GM21381 (cell line): ENCODE data around the gene CNN1.
A peak's percentile ranks its signal among the peaks of the same experiment; 100 is the strongest.

ENCODE experiments used
- ATAC-seq: cut with Tn5 transposase; IDR thresholded peaks from one replicate; pipeline ENCODE4 v1.9.1; 2021; ENCODE audit warnings: mild to moderate bottlenecking, moderate library complexity; ENCODE audit not compliant: unreplicated experiment

Gene CNN1

DNA sequence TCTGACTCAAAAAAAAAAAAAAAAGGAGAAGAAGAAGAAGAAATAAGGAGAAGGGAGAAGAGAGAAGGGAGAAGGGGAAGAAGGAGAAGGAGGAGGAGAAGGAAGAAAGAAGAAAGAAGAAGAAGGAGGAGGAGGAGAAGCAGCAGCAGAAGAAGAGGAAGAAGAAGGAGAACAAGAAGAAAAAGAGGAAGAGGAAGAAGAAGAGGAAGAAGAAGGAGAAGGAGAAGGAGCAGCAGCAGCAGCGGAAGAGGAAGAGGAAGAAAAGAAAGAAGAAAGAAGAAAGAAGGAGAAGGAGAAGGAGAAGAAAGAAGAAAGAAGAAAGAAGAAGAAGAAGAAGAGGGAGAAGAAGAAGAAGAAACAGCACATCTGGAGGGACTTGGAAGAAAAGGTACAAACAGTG is 4.1 kb upstream of the CNN1 start:
- no peak for ATAC-seq

DNA sequence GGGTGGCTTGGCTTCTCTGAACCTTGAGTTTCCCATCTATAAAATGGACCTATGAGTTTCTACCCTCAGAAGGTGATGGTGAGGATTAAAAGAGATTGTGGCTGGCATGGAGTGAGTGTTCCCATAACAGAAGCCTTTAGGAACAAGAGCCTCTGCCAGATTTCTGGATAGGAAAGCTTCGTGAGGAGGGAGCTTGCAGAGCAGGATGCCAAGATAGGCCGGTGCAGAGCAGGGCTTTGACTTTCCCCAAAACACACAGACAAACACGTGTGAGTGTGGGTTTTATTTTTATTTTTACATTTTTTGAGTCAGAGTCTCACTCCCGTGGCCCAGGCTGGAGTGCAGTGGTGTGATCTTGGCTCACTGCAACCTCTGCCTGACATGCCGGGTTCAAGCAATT is 3.7 kb upstream of the CNN1 start:
- ATAC-seq, result no peak

DNA sequence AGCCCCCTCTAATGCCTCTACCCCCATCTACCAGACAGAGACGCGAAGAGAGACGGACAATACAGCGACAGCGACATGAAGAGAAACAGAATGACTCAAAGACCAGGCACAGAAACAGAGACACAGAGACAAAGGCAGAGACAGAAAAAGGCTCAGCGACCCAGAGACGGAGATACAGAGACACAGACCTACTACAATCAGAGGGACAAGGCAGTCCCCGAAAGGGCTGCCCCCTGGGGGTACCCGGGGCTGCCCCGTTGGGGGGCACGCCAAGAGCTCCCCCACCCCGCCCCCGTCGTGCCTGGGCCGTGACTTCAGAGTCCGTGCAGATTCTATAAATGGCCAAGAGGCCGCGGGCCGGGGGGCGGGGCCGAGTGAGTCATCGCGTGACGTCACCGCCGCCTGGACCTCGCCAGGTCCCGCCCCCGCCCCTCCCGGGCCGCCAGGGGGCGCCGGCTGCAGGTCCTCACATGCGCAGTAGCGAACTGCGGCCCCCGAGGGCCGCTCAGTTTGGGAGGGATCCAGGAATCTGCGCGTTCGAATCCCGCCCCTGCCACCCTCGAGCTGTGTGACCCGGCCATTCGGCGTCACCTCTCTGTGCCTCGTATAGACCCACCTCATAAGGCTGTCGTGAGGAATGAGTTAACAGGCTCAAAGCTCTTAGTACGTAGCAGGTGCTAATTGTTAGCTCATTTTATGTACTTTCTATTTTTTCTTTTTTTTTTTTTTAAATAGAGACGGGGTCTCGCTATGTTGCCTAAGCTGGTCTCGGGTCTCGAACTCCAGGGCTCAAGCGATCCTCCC is 2.7 kb upstream of the CNN1 start:
- ATAC-seq, result peak; percentile 75

DNA sequence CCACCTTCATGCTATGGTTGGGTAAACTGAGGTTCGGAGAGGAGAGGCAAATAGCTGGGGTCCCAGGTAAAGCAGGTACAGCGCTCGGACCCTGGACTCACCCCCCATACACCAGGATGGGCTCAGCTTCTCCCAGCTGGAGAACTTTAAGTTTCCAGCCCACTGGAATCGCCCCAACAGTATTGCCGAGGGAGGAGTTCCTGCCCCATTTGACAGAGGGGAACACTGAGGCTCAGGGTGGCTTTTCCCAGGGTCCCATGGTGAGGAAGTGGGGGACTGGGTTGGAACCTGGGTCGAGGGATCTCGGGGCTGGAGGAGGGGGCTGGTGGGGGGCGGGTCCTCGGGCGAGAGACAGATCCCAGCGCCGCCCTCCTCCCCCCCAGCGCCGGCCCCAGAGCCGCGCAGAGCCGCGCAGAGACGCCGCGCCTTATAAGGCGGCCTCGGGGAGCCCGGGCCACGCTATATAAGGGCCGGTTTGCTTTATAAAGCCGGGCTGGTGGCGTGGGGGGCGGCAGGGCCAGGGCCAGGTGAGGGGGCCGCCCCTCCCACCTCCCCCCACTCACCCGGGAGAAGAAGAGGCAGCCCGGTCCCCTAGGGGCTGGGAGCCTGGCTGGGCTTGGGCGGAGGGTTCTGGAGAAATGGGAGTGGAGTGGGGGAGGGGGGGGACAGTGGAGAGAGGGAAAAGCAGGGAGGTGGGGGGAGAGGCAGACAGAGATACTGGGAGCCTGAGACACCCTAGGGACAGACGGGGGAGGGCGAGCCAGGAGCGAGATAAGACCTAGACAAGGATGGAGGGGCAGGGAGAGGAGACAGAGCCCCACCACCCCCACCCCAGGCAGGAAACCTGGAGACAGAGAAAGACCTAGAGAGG is 1.1 kb downstream of the CNN1 start:
- ATAC-seq, result no peak

DNA sequence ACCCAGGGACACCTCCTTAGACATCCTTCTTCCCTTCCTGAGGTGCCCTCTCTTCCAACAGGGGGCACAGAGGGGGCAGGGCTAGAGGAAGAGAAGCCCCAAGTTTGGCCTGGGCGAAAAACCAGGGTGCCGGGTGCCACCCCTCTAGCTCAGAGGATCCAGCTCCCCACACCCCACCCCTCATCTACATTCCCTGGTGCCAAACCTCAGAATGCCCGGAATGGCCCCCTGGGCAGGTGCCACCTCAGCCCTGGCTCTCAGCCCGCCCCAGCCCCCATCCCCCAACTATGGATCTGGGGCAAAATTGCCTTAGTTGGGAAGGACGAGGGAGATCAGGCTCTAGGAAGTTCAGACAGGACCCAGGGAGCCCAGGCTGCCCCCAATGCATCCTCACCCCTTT is 2.0 kb downstream of the CNN1 start:
- ATAC-seq, result no peak

DNA sequence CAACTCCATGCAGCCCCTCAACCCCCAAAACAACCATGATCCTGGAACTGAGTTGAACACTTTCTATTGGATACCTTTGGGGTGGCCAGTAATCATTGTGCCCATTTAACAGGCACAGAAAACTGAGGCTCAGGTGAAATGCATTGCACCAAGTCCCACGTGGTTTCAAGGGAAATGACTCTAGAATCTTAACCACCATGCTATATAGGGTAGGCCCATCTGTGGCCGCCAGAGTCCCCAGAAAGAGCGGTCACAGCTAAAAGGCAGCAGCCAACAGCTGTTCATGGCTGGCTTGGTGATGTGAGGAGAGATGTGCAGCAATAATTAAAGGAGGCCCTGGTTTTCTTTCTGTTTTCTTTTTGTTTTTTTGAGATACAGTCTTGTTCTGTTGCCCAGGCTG is 2.6 kb downstream of the CNN1 start:
- ATAC-seq, result no peak

DNA sequence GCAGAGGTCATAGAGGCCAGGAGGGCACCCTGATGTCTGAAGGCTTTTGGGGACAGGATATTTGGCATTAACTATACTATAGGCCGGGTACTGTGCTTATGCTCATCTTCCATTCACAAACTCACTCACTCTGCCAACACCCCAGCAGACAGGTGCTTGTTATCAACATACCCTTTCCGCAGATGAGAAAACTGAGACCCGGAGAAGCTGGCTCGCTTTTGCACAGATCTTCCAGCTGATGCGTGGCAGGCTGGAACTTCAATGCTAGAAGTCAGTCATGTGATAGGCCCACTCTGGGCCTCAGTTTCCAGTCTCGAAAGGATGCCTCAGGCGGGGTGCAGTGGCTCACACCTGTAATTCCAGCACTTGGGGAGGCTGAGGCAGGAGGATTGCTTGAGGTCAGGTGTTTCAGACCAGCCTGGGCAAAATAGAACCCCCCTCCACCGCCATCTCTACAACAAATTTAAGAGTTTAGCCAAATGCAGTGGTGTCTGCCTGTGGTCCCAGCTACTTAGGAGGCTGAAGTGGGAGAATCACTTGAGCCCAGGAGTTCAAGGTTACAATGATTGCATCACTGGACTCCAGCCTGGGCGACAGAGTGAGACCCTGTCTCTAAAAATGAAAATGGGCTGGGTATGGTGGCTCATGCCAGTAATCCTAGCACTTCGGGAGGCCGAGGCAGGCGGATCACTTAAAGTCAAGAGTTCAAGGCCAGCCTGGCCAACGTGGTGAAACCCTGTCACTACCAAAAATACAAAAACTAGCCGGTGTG is 9.5 kb downstream of the CNN1 start:
- ATAC-seq, result no peak

DNA sequence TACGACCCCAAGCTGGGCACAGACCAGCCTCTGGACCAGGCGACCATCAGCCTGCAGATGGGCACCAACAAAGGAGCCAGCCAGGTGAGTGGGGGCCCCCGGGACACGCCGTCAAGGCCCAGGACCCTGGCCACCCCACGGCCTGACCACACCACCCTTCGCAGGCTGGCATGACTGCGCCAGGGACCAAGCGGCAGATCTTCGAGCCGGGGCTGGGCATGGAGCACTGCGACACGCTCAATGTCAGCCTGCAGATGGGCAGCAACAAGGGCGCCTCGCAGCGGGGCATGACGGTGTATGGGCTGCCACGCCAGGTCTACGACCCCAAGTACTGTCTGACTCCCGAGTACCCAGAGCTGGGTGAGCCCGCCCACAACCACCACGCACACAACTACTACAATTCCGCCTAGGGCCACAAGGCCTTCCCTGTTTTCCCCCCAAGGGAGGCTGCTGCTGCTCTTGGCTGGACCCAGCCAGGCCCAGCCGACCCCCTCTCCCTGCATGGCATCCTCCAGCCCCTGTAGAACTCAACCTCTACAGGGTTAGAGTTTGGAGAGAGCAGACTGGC is 10.8 kb downstream of the CNN1 start:
- ATAC-seq, result no peak

DNA sequence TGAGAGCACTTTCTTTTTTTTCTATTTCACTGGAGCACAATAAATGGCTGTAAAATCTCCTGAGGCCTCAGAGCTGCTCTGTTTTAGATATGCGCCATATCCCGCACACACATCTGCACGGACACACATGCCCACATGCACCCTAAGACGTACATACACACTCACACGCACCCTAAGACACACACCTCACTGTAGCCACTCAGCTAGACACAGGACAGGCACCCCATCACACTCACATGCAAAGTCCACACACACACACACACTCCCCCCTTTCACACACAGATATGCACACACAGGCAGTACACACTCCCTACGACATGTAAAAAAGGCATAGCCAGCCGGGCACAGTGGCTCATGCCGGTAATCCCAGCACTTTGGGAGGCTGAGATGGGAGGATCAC is 11.6 kb downstream of the CNN1 start:
- ATAC-seq, result no peak

DNA sequence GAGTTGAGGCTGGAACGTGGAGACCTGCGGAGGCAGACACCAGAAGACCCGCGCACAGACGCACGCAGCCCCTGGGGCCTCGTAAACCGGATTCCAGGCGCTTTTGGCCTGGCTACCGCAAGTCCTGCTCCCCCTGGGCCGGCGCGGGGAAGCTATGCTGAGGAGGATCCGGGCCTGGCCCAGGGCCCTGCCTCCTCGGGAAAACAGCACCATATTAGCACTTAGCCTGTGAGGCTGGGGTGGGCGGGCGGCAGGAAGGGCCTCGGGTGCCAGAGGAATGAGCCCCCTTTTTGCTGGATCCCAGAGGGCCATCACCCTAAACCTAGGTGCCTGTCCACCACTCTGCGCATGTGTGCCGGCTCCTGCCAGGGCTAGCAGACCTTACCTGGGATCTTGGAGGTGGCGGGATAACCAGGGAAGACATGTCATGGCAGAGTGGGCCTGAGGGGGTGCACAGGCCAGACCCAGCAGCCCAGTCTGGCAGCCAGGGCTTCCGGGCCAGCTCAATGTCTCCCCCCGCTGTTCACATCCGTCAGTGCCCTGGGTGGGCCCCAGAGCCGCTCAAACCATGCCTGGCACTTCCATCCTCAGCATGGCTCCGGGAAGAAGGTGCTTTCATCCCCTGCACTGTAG is 13.1 kb downstream of the CNN1 start:
- no peak for ATAC-seq

DNA sequence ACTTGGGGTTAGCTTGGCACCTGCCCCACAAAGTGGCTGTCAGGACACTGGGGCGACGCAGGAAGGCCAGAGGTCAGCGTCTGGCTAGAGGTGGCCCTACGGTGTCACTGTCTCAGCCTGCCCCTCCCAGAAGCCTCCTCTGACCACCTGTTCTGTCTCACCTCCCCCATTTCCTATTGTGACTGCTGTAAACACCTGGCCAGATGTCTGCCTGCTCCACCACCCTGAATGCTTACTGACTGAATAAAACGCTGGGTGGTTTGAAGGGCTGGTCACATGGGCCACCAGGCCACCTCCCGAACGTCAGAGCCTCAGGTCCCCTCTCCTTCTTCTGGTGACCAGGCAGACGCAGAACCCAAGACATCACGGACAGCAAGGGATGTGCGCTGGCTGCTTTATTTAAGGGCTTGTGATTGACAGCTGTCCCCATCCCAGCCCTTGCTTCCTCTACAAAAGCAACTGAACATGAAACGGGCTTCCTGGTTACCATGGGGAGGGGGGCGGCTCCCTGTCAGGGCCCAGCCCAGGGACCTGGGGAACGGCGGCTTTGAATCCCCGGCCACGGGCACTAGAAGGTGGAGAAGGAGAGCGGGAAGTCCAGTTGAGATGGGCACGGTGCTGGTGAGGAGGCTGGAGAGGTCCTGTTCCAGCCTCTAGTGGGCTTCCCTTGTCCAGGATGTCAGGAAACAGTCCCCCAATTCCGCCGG is 14.2 kb downstream of the CNN1 start:
- no peak for ATAC-seq

DNA sequence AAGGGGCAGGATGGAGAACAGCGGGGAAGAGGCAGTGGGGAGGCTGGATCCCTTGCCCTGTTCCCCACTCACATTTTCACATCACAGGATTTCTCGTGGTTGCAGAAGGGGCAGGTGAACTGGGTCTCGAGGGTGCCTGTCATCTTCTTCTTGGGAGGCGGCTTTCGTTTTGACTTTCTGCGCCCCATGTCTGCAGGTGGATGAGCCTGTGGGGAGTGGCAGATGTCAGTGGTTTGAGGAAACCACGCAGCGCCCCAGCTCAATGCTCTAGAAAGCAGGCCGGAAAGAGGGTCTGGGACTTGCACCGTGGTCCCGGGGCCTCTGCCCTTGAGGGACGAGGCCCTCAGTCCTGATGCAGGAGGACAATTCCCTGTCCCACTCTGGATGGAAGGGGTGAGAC is 15.5 kb downstream of the CNN1 start:
- no peak for ATAC-seq

DNA sequence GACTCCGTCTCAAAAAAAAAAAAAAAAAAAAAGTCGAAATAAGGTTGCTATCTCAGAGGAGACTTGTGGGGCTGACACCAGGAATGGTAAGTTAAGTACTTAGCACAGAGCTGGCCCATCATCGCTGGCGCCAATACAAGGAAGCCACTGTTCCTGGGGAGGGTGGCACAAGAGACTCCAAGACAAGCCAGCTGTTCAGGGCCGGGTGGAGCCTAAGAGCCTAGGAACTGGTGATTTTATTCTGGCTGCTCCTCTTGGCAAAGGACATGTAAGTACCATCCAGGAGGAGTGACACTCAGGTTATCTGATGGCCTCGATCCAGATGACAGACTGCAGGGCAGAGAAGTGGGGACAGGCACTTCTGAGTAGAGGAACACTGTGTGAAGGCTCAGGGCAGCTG is 16.6 kb downstream of the CNN1 start:
- ATAC-seq, result no peak

DNA sequence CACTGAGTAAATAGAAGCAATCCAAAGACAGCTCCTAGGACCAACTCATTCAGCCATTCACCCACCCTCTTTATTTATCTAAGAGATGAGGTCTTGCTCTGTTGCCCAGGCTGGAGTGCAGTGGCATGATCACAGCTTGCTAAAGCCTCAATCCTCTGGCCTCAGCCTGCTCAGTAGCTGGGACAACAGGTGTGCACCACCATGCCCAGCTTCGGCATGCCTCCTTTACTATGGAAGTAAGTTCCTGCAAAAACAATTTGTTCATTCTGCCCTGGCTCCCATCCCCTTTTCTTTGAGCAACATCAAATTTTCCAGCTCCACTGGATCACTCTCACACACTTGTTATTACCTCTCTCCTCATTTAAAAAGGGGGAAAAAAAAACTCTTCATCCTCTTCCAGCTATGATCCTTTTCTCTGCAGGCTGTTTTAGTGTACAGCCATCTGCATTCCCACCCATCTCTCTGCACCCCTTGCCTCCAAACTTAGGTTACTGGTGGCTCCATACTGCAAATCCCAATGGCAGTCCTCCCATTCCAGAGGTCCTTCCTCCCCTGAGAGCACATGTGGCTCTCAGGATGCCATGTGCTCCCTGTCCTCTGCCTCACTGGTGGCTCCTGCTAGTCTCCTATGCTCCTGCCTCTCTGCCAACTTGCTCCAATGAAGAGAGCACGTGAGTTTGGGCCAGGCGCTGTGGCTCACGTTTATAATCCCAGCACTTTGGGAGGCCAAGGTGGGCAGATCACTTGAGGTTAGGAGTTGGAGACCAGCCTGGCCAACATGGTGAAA is 18.2 kb downstream of the CNN1 start:
- no peak for ATAC-seq

DNA sequence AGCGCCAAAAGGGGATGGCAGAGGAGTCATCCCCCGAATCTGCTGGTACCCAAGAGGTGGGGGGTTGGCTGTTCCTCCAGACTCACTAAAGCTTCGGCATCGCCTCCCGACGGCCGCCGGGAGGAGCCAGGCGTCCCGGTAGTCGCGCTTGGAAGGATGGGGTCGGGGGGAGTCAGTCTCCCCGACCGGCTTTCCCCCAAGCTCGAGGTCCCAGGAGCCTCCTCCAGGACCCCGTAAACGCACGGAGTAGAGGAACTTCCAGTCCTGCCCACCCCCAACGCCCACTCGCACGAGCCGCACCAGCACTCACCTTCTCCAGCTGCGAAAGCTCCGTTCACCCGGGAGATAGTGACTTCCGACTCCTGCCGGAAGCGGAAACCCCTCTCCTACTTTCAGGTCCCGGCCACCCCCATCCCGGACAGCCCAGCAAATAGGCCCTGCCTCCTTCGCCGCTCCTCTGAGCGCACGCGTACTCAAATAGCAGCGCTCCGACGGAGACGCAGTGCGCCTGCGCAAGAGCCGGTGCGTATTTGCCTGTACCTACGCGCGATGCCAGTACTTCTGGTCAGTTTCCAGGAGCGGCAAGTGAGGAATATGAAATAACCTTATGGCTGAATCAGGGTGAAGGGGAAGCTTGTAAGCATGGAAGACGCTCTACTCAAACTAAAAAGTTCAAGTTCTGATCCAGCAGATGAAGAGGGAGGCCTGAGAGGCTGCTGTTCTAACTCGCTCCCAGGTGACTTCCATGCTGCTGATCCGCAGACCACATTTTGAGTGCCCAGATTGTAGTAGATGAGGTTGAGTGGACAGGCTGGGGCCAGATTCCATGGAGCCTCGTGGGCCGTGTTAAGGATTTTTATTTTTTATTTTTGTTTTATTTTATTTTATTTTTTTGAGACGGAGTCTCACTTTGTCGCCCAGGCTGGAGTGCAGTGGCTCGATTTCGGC is 20.5 kb downstream of the CNN1 start, which contains the start of gene ELOF1:
Gene ELOF1, minus strand, starts transcription at position 350 of the 948 bp plus-strand sequence. CDS start 4,883 bp downstream, outside the sequence.
- peak; percentile 81 for ATAC-seq

DNA sequence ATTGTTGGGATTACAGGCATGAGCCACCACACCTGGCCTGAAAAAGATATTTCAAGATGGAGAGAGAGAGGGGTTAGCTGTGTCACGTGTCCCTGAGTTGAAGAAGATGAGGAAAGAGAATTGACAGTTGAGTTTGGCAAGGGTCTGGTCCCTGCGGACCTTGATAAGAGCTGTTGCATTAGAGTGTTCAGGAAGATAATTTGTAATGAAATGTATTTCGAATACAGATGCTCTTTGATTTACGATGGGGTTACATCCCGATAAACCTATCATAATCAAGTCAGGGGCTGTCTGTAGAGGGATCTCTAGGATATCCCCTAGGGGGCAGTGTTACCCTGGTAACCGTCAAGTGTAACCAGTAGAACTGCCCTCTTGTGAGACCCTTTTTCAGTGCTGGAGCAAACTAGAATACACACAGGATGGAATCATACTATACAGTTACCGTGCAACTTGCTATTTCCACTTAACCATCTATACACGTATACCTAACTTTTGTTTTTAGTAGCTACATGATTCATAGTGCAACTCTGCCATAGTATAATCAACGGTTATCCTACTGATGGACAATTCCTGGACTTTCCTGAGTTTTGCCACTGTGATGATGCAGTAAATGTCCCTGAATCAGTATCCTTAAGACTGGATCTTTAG is 21.9 kb downstream of the CNN1 start:
- no peak for ATAC-seq

DNA sequence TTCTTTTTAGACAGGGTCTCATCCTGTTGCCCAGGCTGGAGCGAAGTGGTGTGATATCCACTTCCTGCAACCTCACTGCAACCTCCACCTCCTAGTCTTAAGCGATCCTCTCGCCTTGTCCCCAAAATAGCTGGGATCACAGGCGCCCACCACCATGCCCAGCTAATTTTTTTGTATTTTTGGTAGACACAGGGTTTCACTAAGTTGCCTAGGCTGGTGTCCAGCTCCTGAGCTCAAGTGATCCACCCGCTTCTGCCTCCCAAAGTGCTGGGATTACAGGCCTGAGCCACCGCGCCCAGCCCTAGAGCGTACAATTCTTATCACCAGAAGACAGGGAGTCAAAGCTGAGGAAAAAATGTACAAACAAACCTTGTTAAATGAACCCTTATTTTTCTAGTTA is 24.9 kb downstream of the CNN1 start:
- ATAC-seq, result no peak
